Pancreas (tissue), 10 donors: Measurements from ENCODE around the gene DENND1A. TPM values are rescaled to one million over a fixed set of nuclear protein-coding genes. Genes with fewer than 3 reads are reported as not detected.

Experiments
- ATAC-seq, 4 donors: fragments of 200-7000 bp; cut with Tn5 transposase; one replicate each; pipeline versions ENCODE4 v1.8.0 to v1.9.1; 2020; ENCODE audit warnings: mild to moderate bottlenecking in 4 of 4, moderate library complexity in 4 of 4
- DNase-seq, 6 donors: peaks; one replicate each; pipeline ENCODE4 v3.0.0-alpha.2; 2020
- FAIRE-seq: peaks from 2 replicates; lab custom pipeline; 2012; peaks lifted over from hg19 to GRCh38; lab: Jason Lieb, UNC
- H3K27ac ChIP-seq, 4 donors: fragments of 200-600 bp; sonication (generic); 1 replicate in 3 of 4; 2 replicates in 1 of 4; pipeline versions ENCODE4 v1.5.0 to v1.8.0; 2020
- H3K27me3 ChIP-seq, 4 donors: fragments of 200-600 bp; one replicate each; pipeline ENCODE4 v1.8.0; 2021
- H3K36me3 ChIP-seq, 3 donors: fragments of 200-600 bp; sonication (generic) in 1 of 3; one replicate each; pipeline versions ENCODE4 v1.5.0 to v1.8.0; 2020 to 2021
- H3K4me1 ChIP-seq, 3 donors: fragments of 200-600 bp; one replicate each; pipeline ENCODE4 v1.8.0; 2021
- H3K4me3 ChIP-seq, 4 donors: fragments of 200-600 bp; sonication (generic) in 2 of 4; one replicate each; pipeline versions ENCODE4 v1.5.0 to v1.8.0; 2020 to 2021
- H3K9me3 ChIP-seq, 4 donors: fragments of 200-600 bp; one replicate each; pipeline ENCODE4 v1.8.0; 2021
- WGBS, 2 donors: extraction: QIAGEN DNeasy Blood & Tissue Kit; methylation state at CpG; one replicate each; pipeline ENCODE4 v1.1.7; 2013; 5-methylcytosine and 5-hydroxymethylcytosine counted together
- intact Hi-C, 3 donors: fragments of 100-400 bp; cut with DNase I; formaldehyde crosslinking; loops; one replicate each; pipeline versions ENCODE4 v1.11.1 to v1.14.2; 2022
- polyA plus RNA-seq, 2 donors: library from polyadenylated mRNA; stranded (reverse); fragments of 200-250 nt; gene quantifications; one replicate each; pipeline ENCODE4 v1.2.3, GENCODE V29; 2013
- total RNA-seq, 6 donors: library from RNA; stranded (reverse); fragmentation: NEBNext Ultra II Directional in 4 of 6; extraction: Animal tissue kit (Norgen Biotek cat#: 25700) in 4 of 6; gene quantifications; one replicate each; pipeline versions ENCODE4 v1.2.1 to v1.2.4, GENCODE V29; 2021 to 2023
- TF ChIP-seq, protein P1 (sequence below), 4 donors: fragments of 200-600 bp; sonication (generic) in 3 of 4; IDR thresholded peaks; one replicate each; pipeline versions ENCODE4 v1.5.0 to v1.8.0; 2021; ENCODE audit warnings: antibody characterized with exemption in 4 of 4
- donor health status: healthy with polysubstance abuse.
- donor health status: DM: no; HTN: no; CAD: no; lungs with moderate emphysema.
- donor health status: DM: no; HTN: no; CAD: no.
- donor health status: control.
- donor health status: control.
- donor health status: Bipolar disorder and iron deficiency.
- donor health status: DM: yes; HTN: yes; CAD: no.
- donor health status: DM: no; HTN: no; CAD: no.
- donor health status: DM: no; HTN: no; CAD: no.
- donor health status: DM: yes; HTN: yes; CAD: no.

Gene DENND1A
- total and polyA plus RNA-seq, 8 donors: 4.5 to 8.3 (median 5.6) TPM

GRCh38 chr9:123590499-123590898, 339.4 kb downstream of the DENND1A start:
- ATAC-seq (no peak), FAIRE-seq (no peak), DNase-seq (no peak)
- no peaks in the 10 kb centered on the region for H3K27me3 ChIP-seq
- H3K4me1 ChIP-seq: no peaks in the 10 kb centered on the region
- no peaks in the 10 kb centered on the region for H3K9me3 ChIP-seq
- WGBS, 2 donors: 89 to 96% methylated on average over 3 of the region's 3 CpGs
- no peak overlapping the region for H3K27ac ChIP-seq
- TF ChIP-seq, protein P1, sequence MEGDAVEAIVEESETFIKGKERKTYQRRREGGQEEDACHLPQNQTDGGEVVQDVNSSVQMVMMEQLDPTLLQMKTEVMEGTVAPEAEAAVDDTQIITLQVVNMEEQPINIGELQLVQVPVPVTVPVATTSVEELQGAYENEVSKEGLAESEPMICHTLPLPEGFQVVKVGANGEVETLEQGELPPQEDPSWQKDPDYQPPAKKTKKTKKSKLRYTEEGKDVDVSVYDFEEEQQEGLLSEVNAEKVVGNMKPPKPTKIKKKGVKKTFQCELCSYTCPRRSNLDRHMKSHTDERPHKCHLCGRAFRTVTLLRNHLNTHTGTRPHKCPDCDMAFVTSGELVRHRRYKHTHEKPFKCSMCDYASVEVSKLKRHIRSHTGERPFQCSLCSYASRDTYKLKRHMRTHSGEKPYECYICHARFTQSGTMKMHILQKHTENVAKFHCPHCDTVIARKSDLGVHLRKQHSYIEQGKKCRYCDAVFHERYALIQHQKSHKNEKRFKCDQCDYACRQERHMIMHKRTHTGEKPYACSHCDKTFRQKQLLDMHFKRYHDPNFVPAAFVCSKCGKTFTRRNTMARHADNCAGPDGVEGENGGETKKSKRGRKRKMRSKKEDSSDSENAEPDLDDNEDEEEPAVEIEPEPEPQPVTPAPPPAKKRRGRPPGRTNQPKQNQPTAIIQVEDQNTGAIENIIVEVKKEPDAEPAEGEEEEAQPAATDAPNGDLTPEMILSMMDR (IDR thresholded peaks at IDR 0.05): no peak
- no peak overlapping the region for H3K4me3 ChIP-seq
- intact Hi-C loops: no loop called here
- H3K36me3 ChIP-seq: no peaks in the 10 kb centered on the region

DNA sequence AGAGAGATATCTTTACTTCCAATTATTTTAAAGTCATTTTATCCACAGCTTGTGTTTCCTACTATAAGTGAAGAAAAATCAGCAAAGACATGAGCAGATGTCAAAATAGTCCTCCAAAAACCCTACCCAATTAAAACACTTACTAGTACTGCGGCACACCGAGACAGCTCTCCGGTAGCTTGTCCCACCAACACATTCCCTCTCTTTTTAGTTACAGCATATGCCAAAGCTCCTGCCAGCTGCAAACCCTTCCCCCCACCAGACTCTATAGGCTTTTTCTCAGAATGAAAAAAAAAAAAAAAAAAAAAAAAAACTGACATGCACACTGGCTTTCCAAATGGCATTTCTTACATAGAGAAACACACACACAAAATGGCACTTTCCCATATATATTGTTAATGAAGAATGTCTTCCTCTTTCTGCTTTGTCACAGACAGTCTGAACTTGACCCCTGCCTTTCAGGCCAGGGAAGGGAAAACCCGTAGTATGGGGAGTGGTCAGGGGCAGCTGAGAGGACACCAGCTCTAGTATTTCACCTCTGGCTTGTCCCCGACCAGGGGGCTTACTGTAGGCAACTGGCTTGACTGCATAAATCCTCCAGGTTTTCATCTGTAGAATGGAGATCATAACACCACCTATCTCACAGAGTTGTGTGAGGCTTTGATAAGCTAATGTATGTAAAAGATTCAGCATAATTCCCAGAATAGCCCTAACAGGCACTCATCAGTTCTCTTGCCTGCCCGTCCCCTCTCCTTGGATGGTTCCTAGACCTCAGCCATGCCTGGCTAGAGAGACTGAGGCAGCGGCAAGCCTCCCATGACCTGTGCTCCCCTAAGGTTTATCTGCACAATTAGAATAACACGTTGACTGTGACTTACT, 340.3 kb downstream of the DENND1A start:
- Histone ChIP-seq H3K27me3 (no peaks in the 10 kb centered on the region), H3K9me3 (no peaks in the 10 kb centered on the region), H3K4me3 (no peak overlapping the region), H3K36me3 (no peaks in the 10 kb centered on the region), H3K27ac (no peak overlapping the region), H3K4me1 (no peaks in the 10 kb centered on the region)
- FAIRE-seq: no peak
- intact Hi-C loops: no loop called here
- no peak for DNase-seq
- WGBS, 2 donors: 91 to 92% methylated on average over 8 of the region's 8 CpGs
- no peak for ATAC-seq
- TF ChIP-seq, protein P1 (IDR thresholded peaks at IDR 0.05): no peak

DNA sequence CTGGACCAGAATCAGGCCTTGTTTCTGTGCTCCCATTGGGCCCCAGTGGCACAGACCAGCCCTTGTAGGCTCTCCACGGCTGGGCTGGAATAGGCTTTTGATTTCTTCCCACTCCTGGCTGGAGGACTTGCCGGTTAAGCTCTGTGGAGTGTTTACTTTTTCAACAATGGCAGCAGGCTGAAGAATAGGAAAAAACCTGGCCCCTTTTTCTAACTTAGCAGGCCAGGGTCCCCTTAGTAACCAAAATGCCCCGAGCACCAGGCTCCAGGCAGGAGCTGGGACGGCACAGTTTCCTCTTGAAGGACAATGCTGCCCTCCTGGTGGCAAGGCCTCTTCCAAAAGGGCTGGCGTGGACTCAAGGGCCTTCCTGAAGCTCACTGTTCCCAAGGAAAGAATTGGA, 343.7 kb downstream of the DENND1A start:
- H3K4me1 ChIP-seq: no peaks in the 10 kb centered on the region
- H3K27me3 ChIP-seq: no peaks in the 10 kb centered on the region
- no peak overlapping the region for H3K4me3 ChIP-seq
- WGBS, 2 donors: 90 to 93% methylated on average over 5 of the region's 5 CpGs
- ATAC-seq: no peak
- no peaks in the 10 kb centered on the region for H3K9me3 ChIP-seq
- no peak for DNase-seq
- H3K36me3 ChIP-seq: no peaks in the 10 kb centered on the region
- no peak overlapping the region for H3K27ac ChIP-seq
- TF ChIP-seq, protein P1 (IDR thresholded peaks at IDR 0.05): no peak
- no peak for FAIRE-seq
- intact Hi-C loops: no loop called here

- H3K27me3 ChIP-seq: no peaks in the 10 kb centered on the region
- no peak overlapping the region for H3K27ac ChIP-seq
- no peaks in the 10 kb centered on the region for H3K9me3 ChIP-seq
- no peaks in the 10 kb centered on the region for H3K36me3 ChIP-seq
- TF ChIP-seq, protein P1 (IDR thresholded peaks at IDR 0.05): no peak
- ATAC-seq (no peak), DNase-seq (no peak), FAIRE-seq (no peak)
- no peak overlapping the region for H3K4me3 ChIP-seq
- 95 to 97% methylated on average over 10 of the region's 10 CpGs for WGBS, 2 donors
- H3K4me1 ChIP-seq: no peaks in the 10 kb centered on the region
- intact Hi-C loops: no loop called here
These were observed 345.4 kb downstream of the DENND1A start for GRCh38 chr9:123584202-123585176.
